ENCODE measurements around the gene HELZ2. TPM values are rescaled to one million over a fixed set of nuclear protein-coding genes. Genes with fewer than 3 reads are reported as not detected.
"Not testable (repeated sequence)": the region's sequence is repeated elsewhere in the genome, so short reads cannot be mapped to it uniquely, and the experiment has no call there.

HELZ2 gene
- total and polyA plus RNA-seq, 9 donors: 5.8 to 12.4 (median 7.4) TPM

GRCh38 chr20:63563225-63563935 is 10.7 kb downstream of the HELZ2 start:
- peaks cover 87% of the 10 kb centered on the region for H3K36me3 ChIP-seq (ENCODE audit: control insufficient read depth, insufficient read depth, low read length)
- DNase-seq: no peak
- no peak overlapping the region for H3K4me3 ChIP-seq (ENCODE audit: low read length)
- 93% methylated on average over 55 of the region's 55 CpGs for WGBS (ENCODE audit: insufficient coverage)
- H3K4me1 ChIP-seq (ENCODE audit: control insufficient read depth, insufficient read depth, low read length): peaks cover 5% of the 10 kb centered on the region
- H3K9me3 ChIP-seq (replicated peaks; ENCODE audit: control insufficient read depth, low read depth, low read length): no peaks in the 10 kb centered on the region
- H3K27ac ChIP-seq (ENCODE audit: low read length): no peak overlapping the region
- no peaks in the 10 kb centered on the region for H3K27me3 ChIP-seq (ENCODE audit: control insufficient read depth, insufficient read depth, low read length)

GRCh38 chr20:63562461-63563224 is 11.4 kb downstream of the HELZ2 start:
- Histone ChIP-seq H3K4me1 (ENCODE audit: control insufficient read depth, insufficient read depth, low read length) (no peaks in the 10 kb centered on the region), H3K27ac (ENCODE audit: low read length) (no peak overlapping the region), H3K4me3 (ENCODE audit: low read length) (no peak overlapping the region), H3K27me3 (ENCODE audit: control insufficient read depth, insufficient read depth, low read length) (no peaks in the 10 kb centered on the region), H3K36me3 (ENCODE audit: control insufficient read depth, insufficient read depth, low read length) (peaks cover 80% of the 10 kb centered on the region), H3K9me3 (replicated peaks; ENCODE audit: control insufficient read depth, low read depth, low read length) (no peaks in the 10 kb centered on the region)
- 90% methylated on average over 54 of the region's 54 CpGs for WGBS (ENCODE audit: insufficient coverage)
- no peak for DNase-seq

GRCh38 chr20:63561624-63562396 is 12.2 kb downstream of the HELZ2 start:
- WGBS (ENCODE audit: insufficient coverage): 75% methylated on average over 30 of the region's 36 CpGs

GRCh38 chr20:63560856-63561609 is 13.0 kb downstream of the HELZ2 start:
- peaks cover 66% of the 10 kb centered on the region for H3K36me3 ChIP-seq (ENCODE audit: control insufficient read depth, insufficient read depth, low read length)
- H3K4me1 ChIP-seq (ENCODE audit: control insufficient read depth, insufficient read depth, low read length): peaks cover 8% of the 10 kb centered on the region
- no peak overlapping the region for H3K4me3 ChIP-seq (ENCODE audit: low read length)
- no peak for DNase-seq
- WGBS (ENCODE audit: insufficient coverage): 81% methylated on average over 26 of the region's 26 CpGs
- no peak overlapping the region for H3K27ac ChIP-seq (ENCODE audit: low read length)
- no peaks in the 10 kb centered on the region for H3K27me3 ChIP-seq (ENCODE audit: control insufficient read depth, insufficient read depth, low read length)
- H3K9me3 ChIP-seq (replicated peaks; ENCODE audit: control insufficient read depth, low read depth, low read length): no peaks in the 10 kb centered on the region

More at GRCh38 chr20:63561624-63562396, 12.2 kb downstream of the HELZ2 start:
- H3K36me3 ChIP-seq (ENCODE audit: control insufficient read depth, insufficient read depth, low read length): peaks cover 73% of the 10 kb centered on the region
- H3K27me3 ChIP-seq (ENCODE audit: control insufficient read depth, insufficient read depth, low read length): no peaks in the 10 kb centered on the region
- H3K9me3 ChIP-seq (replicated peaks; ENCODE audit: control insufficient read depth, low read depth, low read length): no peaks in the 10 kb centered on the region
- DNase-seq: no peak
- no peak overlapping the region for H3K4me3 ChIP-seq (ENCODE audit: low read length)
- peaks cover 7% of the 10 kb centered on the region for H3K4me1 ChIP-seq (ENCODE audit: control insufficient read depth, insufficient read depth, low read length)
- H3K27ac ChIP-seq (ENCODE audit: low read length): no peak overlapping the region

- WGBS (ENCODE audit: insufficient coverage): 94% methylated on average over 16 of the region's 16 CpGs
- peaks cover 8% of the 10 kb centered on the region for H3K4me1 ChIP-seq (ENCODE audit: control insufficient read depth, insufficient read depth, low read length)
- no peaks in the 10 kb centered on the region for H3K9me3 ChIP-seq (replicated peaks; ENCODE audit: control insufficient read depth, low read depth, low read length)
- no peak overlapping the region for H3K27ac ChIP-seq (ENCODE audit: low read length)
- H3K27me3 ChIP-seq (ENCODE audit: control insufficient read depth, insufficient read depth, low read length): no peaks in the 10 kb centered on the region
- peaks cover 60% of the 10 kb centered on the region for H3K36me3 ChIP-seq (ENCODE audit: control insufficient read depth, insufficient read depth, low read length)
- H3K4me3 ChIP-seq (ENCODE audit: low read length): no peak overlapping the region
- DNase-seq: no peak
These were observed 13.7 kb downstream of the HELZ2 start for GRCh38 chr20:63560333-63560805.

GRCh38 chr20:63559485-63560332 is 14.3 kb downstream of the HELZ2 start:
- H3K4me1 ChIP-seq (ENCODE audit: control insufficient read depth, insufficient read depth, low read length): peaks cover 10% of the 10 kb centered on the region
- H3K27me3 ChIP-seq (ENCODE audit: control insufficient read depth, insufficient read depth, low read length); H3K27ac ChIP-seq (ENCODE audit: low read length); H3K9me3 ChIP-seq (replicated peaks; ENCODE audit: control insufficient read depth, low read depth, low read length); DNase-seq; H3K4me3 ChIP-seq (ENCODE audit: low read length): not testable (repeated sequence)
- peaks cover 54% of the 10 kb centered on the region for H3K36me3 ChIP-seq (ENCODE audit: control insufficient read depth, insufficient read depth, low read length)
- 92% methylated on average over 26 of the region's 31 CpGs for WGBS (ENCODE audit: insufficient coverage)

- DNase-seq: no peak
- H3K36me3 ChIP-seq (ENCODE audit: control insufficient read depth, insufficient read depth, low read length): peaks cover 46% of the 10 kb centered on the region
- WGBS (ENCODE audit: insufficient coverage): 94% methylated on average over 8 of the region's 14 CpGs
- no peaks in the 10 kb centered on the region for H3K9me3 ChIP-seq (replicated peaks; ENCODE audit: control insufficient read depth, low read depth, low read length)
- no peak overlapping the region for H3K4me3 ChIP-seq (ENCODE audit: low read length)
- no peak overlapping the region for H3K27ac ChIP-seq (ENCODE audit: low read length)
- peaks cover 17% of the 10 kb centered on the region for H3K4me1 ChIP-seq (ENCODE audit: control insufficient read depth, insufficient read depth, low read length)
- H3K27me3 ChIP-seq (ENCODE audit: control insufficient read depth, insufficient read depth, low read length): peaks cover 9% of the 10 kb centered on the region
These were observed 15.1 kb downstream of the HELZ2 start for GRCh38 chr20:63558804-63559484.

- DNase-seq: no peak
- H3K27me3 ChIP-seq (ENCODE audit: control insufficient read depth, insufficient read depth, low read length): peaks cover 23% of the 10 kb centered on the region
- whole genome bisulfite sequencing (ENCODE audit: insufficient coverage): 89% methylated on average over 19 of the region's 19 CpGs
- no peaks in the 10 kb centered on the region for H3K9me3 ChIP-seq (replicated peaks; ENCODE audit: control insufficient read depth, low read depth, low read length)
- peaks cover 32% of the 10 kb centered on the region for H3K36me3 ChIP-seq (ENCODE audit: control insufficient read depth, insufficient read depth, low read length)
- no peak overlapping the region for H3K4me3 ChIP-seq (ENCODE audit: low read length)
- H3K4me1 ChIP-seq (ENCODE audit: control insufficient read depth, insufficient read depth, low read length): peaks cover 28% of the 10 kb centered on the region
- H3K27ac ChIP-seq (ENCODE audit: low read length): no peak overlapping the region
These were observed 16.6 kb downstream of the HELZ2 start for GRCh38 chr20:63557481-63557891.

All from muscle of leg (tissue), 11 donors.